ENCODE results near the gene PDCD6IP. TPM values are rescaled to one million over a fixed set of nuclear protein-coding genes. Genes with fewer than 3 reads are reported as not detected.

The PDCD6IP gene
- total RNA-seq, 1 donor from 2014 or later: 135 TPM

GRCh38 chr3:33898901-33899300, 100.5 kb downstream of the PDCD6IP start:
- no peaks in the 10 kb centered on the region for H3K27me3 Mint-ChIP-seq (ENCODE audit: low read depth)

GRCh38 chr3:33900440-33900808, 102.0 kb downstream of the PDCD6IP start:
- no peak for TF ChIP-seq CTCF (IDR thresholded peaks at IDR 0.05; ENCODE audit: unreplicated experiment)
- no peak for DNase-seq (ENCODE audit: low spot score in 2 of 2, unreplicated experiment in 2 of 2)
- Mint-ChIP-seq H3K27me3 (ENCODE audit: low read depth) (no peaks in the 10 kb centered on the region), H3K27ac (no peak overlapping the region), H3K9me3 (peaks cover 21% of the 10 kb centered on the region), H3K4me1 (peaks cover 4% of the 10 kb centered on the region), H3K4me3 (no peak overlapping the region), H3K36me3 (peaks cover 6% of the 10 kb centered on the region)

More at GRCh38 chr3:33898901-33899300, 100.5 kb downstream of the PDCD6IP start:
- DNase-seq (ENCODE audit: low spot score in 2 of 2, unreplicated experiment in 2 of 2): no peak
- Mint-ChIP-seq H3K4me3 (no peak overlapping the region), H3K27ac (no peak overlapping the region), H3K36me3 (peaks cover 6% of the 10 kb centered on the region), H3K9me3 (peaks cover 15% of the 10 kb centered on the region), H3K4me1 (peaks cover 12% of the 10 kb centered on the region)
- TF ChIP-seq CTCF (IDR thresholded peaks at IDR 0.05; ENCODE audit: unreplicated experiment): no peak

- Mint-ChIP-seq H3K9me3 (peaks cover 21% of the 10 kb centered on the region), H3K36me3 (peaks cover 6% of the 10 kb centered on the region), H3K4me3 (no peak overlapping the region), H3K27ac (peak overlapping the region; percentile 22), H3K27me3 (ENCODE audit: low read depth) (no peaks in the 10 kb centered on the region), H3K4me1 (peaks cover 4% of the 10 kb centered on the region)
- TF ChIP-seq CTCF (IDR thresholded peaks at IDR 0.05; ENCODE audit: unreplicated experiment): no peak
- no peak for DNase-seq (ENCODE audit: low spot score in 2 of 2, unreplicated experiment in 2 of 2)
These were observed 102.5 kb downstream of the PDCD6IP start for GRCh38 chr3:33900809-33901505.

GRCh38 chr3:33901862-33902563, 103.6 kb downstream of the PDCD6IP start:
- H3K9me3 Mint-ChIP-seq: peaks cover 21% of the 10 kb centered on the region
- no peak overlapping the region for H3K27ac Mint-ChIP-seq
- peaks cover 6% of the 10 kb centered on the region for H3K36me3 Mint-ChIP-seq
- no peak overlapping the region for H3K4me3 Mint-ChIP-seq
- H3K4me1 Mint-ChIP-seq: peaks cover 4% of the 10 kb centered on the region
- TF ChIP-seq CTCF (IDR thresholded peaks at IDR 0.05; ENCODE audit: unreplicated experiment): no peak
- no peak for DNase-seq (ENCODE audit: low spot score in 2 of 2, unreplicated experiment in 2 of 2)
- no peaks in the 10 kb centered on the region for H3K27me3 Mint-ChIP-seq (ENCODE audit: low read depth)

- H3K27me3 Mint-ChIP-seq (ENCODE audit: low read depth): no peaks in the 10 kb centered on the region
- H3K4me1 Mint-ChIP-seq: peaks cover 4% of the 10 kb centered on the region
- peaks cover 11% of the 10 kb centered on the region for H3K9me3 Mint-ChIP-seq
- no peak overlapping the region for H3K4me3 Mint-ChIP-seq
- TF ChIP-seq CTCF (IDR thresholded peaks at IDR 0.05; ENCODE audit: unreplicated experiment): no peak
- H3K36me3 Mint-ChIP-seq: no peaks in the 10 kb centered on the region
- no peak overlapping the region for H3K27ac Mint-ChIP-seq
- no peak for DNase-seq (ENCODE audit: low spot score in 2 of 2, unreplicated experiment in 2 of 2)
These were observed 106.3 kb downstream of the PDCD6IP start for GRCh38 chr3:33904730-33905129.
